OCI-LY7 (cell line): ENCODE data around the gene AOPEP. TPM values are rescaled to one million over a fixed set of nuclear protein-coding genes. Genes with fewer than 3 reads are reported as not detected.

Source experiments
- BruUV-seq: library from RNA; stranded (reverse); fragments of 400-500 nt; replicated peaks from 2 replicates; lab custom pipeline; 2021; lab: Mats Ljungman, UMichigan
- CTCF ChIA-PET: fragments of 300-600 bp; sonication (Branson Sonifier 250); formaldehyde crosslinking; loops from one replicate; lab custom pipeline; 2022; ENCODE audit warnings: antibody characterized with exemption; ENCODE audit not compliant: unreplicated experiment; lab: Charles Lee
- POLR2A ChIA-PET: fragments of 300-600 bp; sonication (Branson Sonifier 250); formaldehyde crosslinking; loops from one replicate; lab custom pipeline; 2022; ENCODE audit warnings: antibody characterized with exemption; lab: Charles Lee
- DNase-seq: peaks from one replicate; pipeline ENCODE4 v3.0.0-alpha.2; 2015; ENCODE audit warnings: low spot score
- H2AFZ ChIP-seq: fragments of 200-600 bp; sonication (generic), shearing (Covaris generic); 2 replicates; pipeline ENCODE4 v1.6.1; 2014; ENCODE audit warnings: mild to moderate bottlenecking, antibody characterized with exemption, low read length, moderate library complexity
- H3K27ac ChIP-seq: fragments of 200-600 bp; sonication (generic); 2 replicates; pipeline ENCODE4 v1.5.1; 2014; ENCODE audit warnings: mixed run types, low read depth, mild to moderate bottlenecking, moderate library complexity, low read length, inconsistent platforms; ENCODE audit not compliant: poor library complexity, severe bottlenecking
- H3K36me3 ChIP-seq: fragments of 200-600 bp; sonication (generic); 2 replicates; pipeline ENCODE4 v1.6.1; 2014; ENCODE audit warnings: mild to moderate bottlenecking, antibody characterized with exemption, low read length, moderate library complexity, mixed read lengths; ENCODE audit not compliant: insufficient read depth
- H3K4me1 ChIP-seq: fragments of 200-600 bp; sonication (generic); 2 replicates; pipeline ENCODE4 v1.5.1; 2014; ENCODE audit warnings: mild to moderate bottlenecking, low read length; ENCODE audit not compliant: insufficient read depth, poor library complexity, severe bottlenecking
- H3K4me2 ChIP-seq: fragments of 200-600 bp; sonication (generic); 2 replicates; pipeline ENCODE4 v1.6.1; 2014; ENCODE audit warnings: mild to moderate bottlenecking, low read length
- H3K4me3 ChIP-seq: fragments of 200-600 bp; sonication (generic); 2 replicates; pipeline ENCODE4 v1.5.1; 2014; ENCODE audit warnings: mild to moderate bottlenecking, low read depth, low read length; ENCODE audit not compliant: poor library complexity, severe bottlenecking
- H3K79me2 ChIP-seq: fragments of 200-600 bp; sonication (generic); 2 replicates; pipeline ENCODE4 v1.6.1; 2016; ENCODE audit warnings: low read depth, mild to moderate bottlenecking, low read length, moderate library complexity, mixed read lengths; ENCODE audit not compliant: insufficient read depth
- H3K9me2 ChIP-seq: fragments of 200-600 bp; sonication (generic); 2 replicates; pipeline ENCODE4 v1.6.1; 2016; ENCODE audit warnings: mild to moderate bottlenecking, low read length, mixed read lengths; ENCODE audit not compliant: insufficient read depth
- H3K9me3 ChIP-seq: fragments of 200-600 bp; sonication (generic); 2 replicates; pipeline ENCODE4 v1.6.1; 2014; ENCODE audit warnings: mild to moderate bottlenecking, mixed run types, low read length, mixed read lengths
- H4K20me1 ChIP-seq: fragments of 200-600 bp; sonication (generic); 2 replicates; pipeline ENCODE4 v1.6.1; 2014; ENCODE audit warnings: mild to moderate bottlenecking, antibody characterized with exemption, low read length, moderate library complexity, mixed read lengths; ENCODE audit not compliant: insufficient read depth
- EZH2phosphoT487 ChIP-seq: fragments of 200-600 bp; sonication (generic); IDR thresholded peaks from 2 replicates; pipeline ENCODE4 v1.6.1; 2018; ENCODE audit warnings: low read depth, borderline replicate concordance, mild to moderate bottlenecking, mixed run types, antibody characterized with exemption, low read length, moderate library complexity, mixed read lengths
- intact Hi-C: fragments of 100-400 bp; cut with micrococcal nuclease; formaldehyde crosslinking; loops from one replicate; pipeline ENCODE4 v1.10.0; 2022; ENCODE audit not compliant: unreplicated experiment
- total RNA-seq, 2 experiments: library from RNA; depleted of rRNA in 1 of 2; stranded (reverse); fragments of >200 nt in 1 of 2; shearing (Covaris generic) in 1 of 2; gene quantifications; 2 replicates each; pipeline ENCODE4 v1.2.3, GENCODE V29; 2014 to 2022
- TF ChIP-seq, protein P1 (sequence below): fragments of 200-600 bp; sonication (generic); conservative IDR thresholded peaks from 2 replicates; pipeline ENCODE4 v1.5.1; 2014; ENCODE audit warnings: mild to moderate bottlenecking, antibody characterized with exemption, low read length, moderate library complexity, mixed read lengths

Gene AOPEP
- total RNA-seq, 2 experiments from 2014 or later: 17.3 to 24.3 TPM

DNA sequence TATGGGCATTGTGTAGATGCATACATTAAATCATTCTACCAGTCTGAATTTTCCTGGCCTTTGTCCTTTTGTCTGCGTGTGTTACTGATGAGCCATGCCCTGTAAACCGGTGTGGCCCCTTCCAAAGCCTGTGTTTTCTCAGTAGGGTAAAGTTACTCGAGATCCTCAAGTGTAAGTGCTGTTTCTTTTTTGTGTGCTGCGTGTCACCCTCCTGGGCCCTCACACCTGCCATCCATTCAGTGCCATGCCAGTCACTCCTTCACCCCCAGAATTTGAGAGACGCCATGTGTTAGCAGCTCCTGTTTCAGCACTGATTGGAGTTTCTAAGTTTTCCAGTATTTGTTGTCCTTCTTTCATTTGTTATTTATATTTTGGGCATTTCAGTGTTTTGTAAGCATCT is 302.8 kb downstream of the AOPEP start:
- intact Hi-C loops: no loop called here
- POLR2A ChIA-PET: no interaction called here
- no peak for TF ChIP-seq EZH2phosphoT487
- TF ChIP-seq, protein P1, sequence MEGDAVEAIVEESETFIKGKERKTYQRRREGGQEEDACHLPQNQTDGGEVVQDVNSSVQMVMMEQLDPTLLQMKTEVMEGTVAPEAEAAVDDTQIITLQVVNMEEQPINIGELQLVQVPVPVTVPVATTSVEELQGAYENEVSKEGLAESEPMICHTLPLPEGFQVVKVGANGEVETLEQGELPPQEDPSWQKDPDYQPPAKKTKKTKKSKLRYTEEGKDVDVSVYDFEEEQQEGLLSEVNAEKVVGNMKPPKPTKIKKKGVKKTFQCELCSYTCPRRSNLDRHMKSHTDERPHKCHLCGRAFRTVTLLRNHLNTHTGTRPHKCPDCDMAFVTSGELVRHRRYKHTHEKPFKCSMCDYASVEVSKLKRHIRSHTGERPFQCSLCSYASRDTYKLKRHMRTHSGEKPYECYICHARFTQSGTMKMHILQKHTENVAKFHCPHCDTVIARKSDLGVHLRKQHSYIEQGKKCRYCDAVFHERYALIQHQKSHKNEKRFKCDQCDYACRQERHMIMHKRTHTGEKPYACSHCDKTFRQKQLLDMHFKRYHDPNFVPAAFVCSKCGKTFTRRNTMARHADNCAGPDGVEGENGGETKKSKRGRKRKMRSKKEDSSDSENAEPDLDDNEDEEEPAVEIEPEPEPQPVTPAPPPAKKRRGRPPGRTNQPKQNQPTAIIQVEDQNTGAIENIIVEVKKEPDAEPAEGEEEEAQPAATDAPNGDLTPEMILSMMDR: no peak
- no TSS peak for BruUV-seq
- Histone ChIP-seq H4K20me1 (no peaks in the 10 kb centered on the region), H3K4me2 (no peak overlapping the region), H3K27ac (no peak overlapping the region), H3K9me2 (no peaks in the 10 kb centered on the region), H2AFZ (no peak overlapping the region), H3K9me3 (no peaks in the 10 kb centered on the region), H3K79me2 (no peaks in the 10 kb centered on the region), H3K4me3 (no peak overlapping the region), H3K4me1 (peaks cover 18% of the 10 kb centered on the region), H3K36me3 (no peaks in the 10 kb centered on the region)
- DNase-seq: no peak
- CTCF ChIA-PET: no interaction called here

DNA sequence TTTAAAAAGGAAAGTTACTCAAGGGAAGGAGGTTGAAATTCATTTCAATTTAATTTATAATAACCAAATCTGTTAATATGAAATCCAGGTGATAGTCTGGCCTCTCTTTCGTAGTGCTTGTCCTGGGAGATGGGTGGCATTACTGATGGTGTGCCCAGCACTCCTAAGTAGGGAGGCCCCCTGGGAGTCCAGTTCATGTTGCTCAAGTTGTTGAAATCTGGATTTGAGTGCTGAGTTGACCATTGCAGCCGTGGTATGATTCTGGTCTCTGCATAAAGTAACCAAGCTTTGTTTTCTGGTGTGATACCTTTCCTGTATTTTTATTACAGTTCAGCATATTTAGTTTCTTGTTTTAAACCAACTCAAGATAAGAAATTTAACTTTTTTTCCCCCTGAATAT is 303.2 kb downstream of the AOPEP start:
- Histone ChIP-seq H3K4me1 (peaks cover 18% of the 10 kb centered on the region), H3K9me3 (no peaks in the 10 kb centered on the region), H3K79me2 (no peaks in the 10 kb centered on the region), H3K9me2 (no peaks in the 10 kb centered on the region), H3K4me2 (no peak overlapping the region), H3K4me3 (no peak overlapping the region), H3K27ac (no peak overlapping the region), H3K36me3 (no peaks in the 10 kb centered on the region), H4K20me1 (no peaks in the 10 kb centered on the region), H2AFZ (no peak overlapping the region)
- no TSS peak for BruUV-seq
- ChIA-PET CTCF (no interaction called here), POLR2A (no interaction called here)
- TF ChIP-seq EZH2phosphoT487: no peak
- TF ChIP-seq, protein P1: no peak
- DNase-seq: no peak
- intact Hi-C loops: no loop called here

DNA sequence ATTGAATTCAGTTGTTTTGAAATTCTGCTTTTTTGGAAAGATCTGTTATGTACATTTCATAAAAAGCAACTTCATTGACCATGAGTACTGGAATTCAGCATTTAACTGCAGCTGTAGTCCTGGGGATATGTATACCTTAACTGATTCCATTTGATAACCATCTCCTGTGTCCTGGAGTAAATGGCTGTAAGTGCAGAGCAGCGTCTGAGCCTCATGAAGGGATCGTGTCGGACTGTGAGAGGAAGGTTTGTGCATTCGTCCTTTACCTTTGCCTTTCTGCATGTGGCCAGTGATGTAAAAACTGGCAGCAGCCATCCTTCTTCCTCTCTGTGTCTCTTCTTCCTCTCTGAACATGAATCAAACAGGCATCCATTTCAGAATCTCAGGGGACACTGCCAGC is 303.8 kb downstream of the AOPEP start:
- H3K4me2 ChIP-seq: no peak overlapping the region
- POLR2A ChIA-PET: no interaction called here
- H3K4me3 ChIP-seq: no peak overlapping the region
- CTCF ChIA-PET: no interaction called here
- no peaks in the 10 kb centered on the region for H3K9me3 ChIP-seq
- intact Hi-C loops: no loop called here
- TF ChIP-seq, protein P1: no peak
- no peak for TF ChIP-seq EZH2phosphoT487
- H4K20me1 ChIP-seq: no peaks in the 10 kb centered on the region
- H3K9me2 ChIP-seq: no peaks in the 10 kb centered on the region
- no peaks in the 10 kb centered on the region for H3K79me2 ChIP-seq
- no peak for DNase-seq
- no TSS peak for BruUV-seq
- no peaks in the 10 kb centered on the region for H3K36me3 ChIP-seq
- peaks cover 18% of the 10 kb centered on the region for H3K4me1 ChIP-seq
- no peak overlapping the region for H3K27ac ChIP-seq
- H2AFZ ChIP-seq: no peak overlapping the region
